ENCODE data around the gene RSPH10B.
"Not testable (repeated sequence)": the region's sequence is repeated elsewhere in the genome, so short reads cannot be mapped to it uniquely, and the experiment has no call there.

- TF ChIP-seq POLR2A, POLR2AphosphoS5 (IDR thresholded peaks at IDR 0.05; ENCODE audit: low read depth, low read length): not testable (repeated sequence)
These were observed at the start of gene RSPH10B for GRCh38 chr7:5970347-5970911.
